SK-N-SH (cell line): ENCODE data around the gene RIN3. TPM values are rescaled to one million over a fixed set of nuclear protein-coding genes. Genes with fewer than 3 reads are reported as not detected.

Source experiments
- CTCF ChIA-PET: fragments of 300-600, 350-600 bp; formaldehyde crosslinking; extraction: SDS; loops from one replicate; lab custom pipeline; 2021; lab: Yijun Ruan, JAX
- POLR2A ChIA-PET: fragments of 350-600 bp; sonication (Branson Sonifier 250); formaldehyde crosslinking; extraction: SDS; loops from one replicate; lab custom pipeline; 2020; ENCODE audit warnings: antibody characterized with exemption, inconsistent platforms; lab: Yijun Ruan, JAX
- DNase-seq: peaks from one replicate; pipeline ENCODE4 v3.0.0; 2012
- H2AFZ ChIP-seq: fragments of 200-600 bp; sonication (generic); 2 replicates; pipeline ENCODE4 v1.8.1; 2016; ENCODE audit warnings: antibody characterized with exemption, mild to moderate bottlenecking, low read depth
- H3F3A ChIP-seq: fragments of 200-600 bp; sonication (generic); replicated peaks from 2 replicates; pipeline ENCODE3; 2016; ENCODE audit warnings: antibody characterized with exemption, mild to moderate bottlenecking; ENCODE audit not compliant: insufficient read depth
- H3K27ac ChIP-seq, 2 experiments: fragments of 200-500 bp in 1 of 2; fragments of 200-600 bp in 1 of 2; sonication (Bioruptor generic) in 1 of 2; sonication (generic), shearing (Covaris generic) in 1 of 2; 2 replicates each; pipeline versions ENCODE4 v1.5.1 to v1.6.1; 2014 to 2016; ENCODE audit warnings: low read depth in 2 of 2, inconsistent platforms in 1 of 2, low read length in 1 of 2, mild to moderate bottlenecking in 1 of 2, mixed read lengths in 1 of 2
- H3K27me3 ChIP-seq: fragments of 200-600 bp; sonication (generic), shearing (Covaris generic); 2 replicates; pipeline ENCODE4 v1.6.1; 2016; ENCODE audit warnings: mixed run types; ENCODE audit not compliant: insufficient read depth
- H3K36me3 ChIP-seq, 2 experiments: fragments of 200-500 bp in 1 of 2; fragments of 200-600 bp in 1 of 2; sonication (Bioruptor generic) in 1 of 2; sonication (generic) in 1 of 2; replicated peaks in 1 of 2; 2 replicates each; pipeline versions ENCODE3 to v1.5.1; 2014 to 2016; ENCODE audit warnings: low read length in 1 of 2, mild to moderate bottlenecking in 1 of 2; ENCODE audit not compliant: insufficient read depth in 2 of 2, control insufficient read depth in 1 of 2
- H3K4me1 ChIP-seq, 2 experiments: fragments of 200-500 bp in 1 of 2; fragments of 200-600 bp in 1 of 2; sonication (Bioruptor generic) in 1 of 2; sonication (generic), shearing (Covaris generic) in 1 of 2; 2 replicates each; pipeline versions ENCODE4 v1.5.1 to v1.6.1; 2014 to 2016; ENCODE audit warnings: low read depth in 1 of 2, low read length in 1 of 2, mixed run types in 1 of 2; ENCODE audit not compliant: insufficient read depth in 2 of 2, control insufficient read depth in 1 of 2
- H3K4me2 ChIP-seq: fragments of 200-600 bp; sonication (generic), shearing (Covaris generic); 2 replicates; pipeline ENCODE4 v1.6.1; 2017; ENCODE audit warnings: mixed run types
- H3K4me3 ChIP-seq, 2 experiments: fragments of 200-500 bp in 1 of 2; fragments of 200-600 bp in 1 of 2; sonication (Bioruptor generic) in 1 of 2; sonication (generic), shearing (Covaris generic) in 1 of 2; 2 replicates each; pipeline versions ENCODE4 v1.5.1 to v1.8.1; 2014 to 2016; ENCODE audit warnings: low read depth in 2 of 2, inconsistent platforms in 1 of 2, low read length in 1 of 2, mild to moderate bottlenecking in 1 of 2, mixed read lengths in 1 of 2, moderate library complexity in 1 of 2
- H3K79me2 ChIP-seq: fragments of 200-600 bp; sonication (generic); 2 replicates; pipeline ENCODE4 v1.8.1; 2017; ENCODE audit warnings: mild to moderate bottlenecking; ENCODE audit not compliant: insufficient read depth
- H3K9ac ChIP-seq: fragments of 200-600 bp; sonication (generic); 2 replicates; pipeline ENCODE4 v1.6.1; 2017; ENCODE audit warnings: mixed run types
- H3K9me2 ChIP-seq: fragments of 200-600 bp; sonication (generic); 2 replicates; pipeline ENCODE4 v1.6.1; 2017; ENCODE audit warnings: mixed run types
- H3K9me3 ChIP-seq: fragments of 200-600 bp; sonication (generic); 2 replicates; pipeline ENCODE4 v1.6.1; 2017; ENCODE audit warnings: mixed run types, mild to moderate bottlenecking, moderate library complexity
- H4K20me1 ChIP-seq: fragments of 200-600 bp; sonication (generic); 2 replicates; pipeline ENCODE4 v1.6.1; 2017; ENCODE audit warnings: mild to moderate bottlenecking, mixed run types; ENCODE audit not compliant: insufficient read depth
- CHD2 ChIP-seq: fragments of 150-350 bp; IDR thresholded peaks from 2 replicates; pipeline ENCODE4 v1.6.1; 2018; ENCODE audit warnings: low read length; ENCODE audit not compliant: partially characterized antibody
- EZH2phosphoT487 ChIP-seq: fragments of 200-600 bp; sonication (generic); IDR thresholded peaks from 2 replicates; pipeline ENCODE4 v1.6.1; 2017; ENCODE audit warnings: low read depth, mixed run types, mild to moderate bottlenecking, antibody characterized with exemption, moderate library complexity, borderline replicate concordance
- FOXM1 ChIP-seq: IDR thresholded peaks from 2 replicates; pipeline ENCODE4 v1.4.0; 2012; ENCODE audit warnings: low read depth, mild to moderate bottlenecking
- GABPA ChIP-seq: IDR thresholded peaks from 2 replicates; pipeline ENCODE4 v1.4.0; 2012; ENCODE audit warnings: low read depth, mild to moderate bottlenecking
- IRF3 ChIP-seq: fragments of 150-350 bp; IDR thresholded peaks from 2 replicates; pipeline ENCODE4 v1.6.1; 2016; ENCODE audit warnings: mild to moderate bottlenecking, low read depth, low read length
- JUND ChIP-seq: IDR thresholded peaks from 2 replicates; pipeline ENCODE4 v1.4.0; 2012
- NFIC ChIP-seq: IDR thresholded peaks from 2 replicates; pipeline ENCODE4 v1.4.0; 2012; ENCODE audit warnings: borderline replicate concordance
- NRF1 ChIP-seq: IDR thresholded peaks from 2 replicates; pipeline ENCODE4 v1.6.1; 2012; ENCODE audit warnings: low read depth, mild to moderate bottlenecking, low read length
- PBX3 ChIP-seq: IDR thresholded peaks from 2 replicates; pipeline ENCODE4; 2012
- RFX5 ChIP-seq: IDR thresholded peaks from 2 replicates; pipeline ENCODE4 v1.6.1; 2012; ENCODE audit warnings: mild to moderate bottlenecking, improper control_type of control experiment, low read length
- RXRA ChIP-seq: IDR thresholded peaks from 2 replicates; pipeline ENCODE4 v1.4.0; 2012; ENCODE audit warnings: low read depth, mild to moderate bottlenecking, borderline replicate concordance
- SIN3A ChIP-seq: IDR thresholded peaks from 2 replicates; pipeline ENCODE4 v1.6.1; 2012; ENCODE audit warnings: low read depth, mild to moderate bottlenecking, low read length, moderate library complexity, borderline replicate concordance
- TCF12 ChIP-seq: IDR thresholded peaks from 2 replicates; pipeline ENCODE4 v1.4.0; 2012
- TEAD4 ChIP-seq: IDR thresholded peaks from 2 replicates; pipeline ENCODE4 v1.4.0; 2012; ENCODE audit warnings: mild to moderate bottlenecking, borderline replicate concordance; ENCODE audit not compliant: insufficient read depth
- WGBS: methylation state at CpG from one replicate; pipeline ENCODE4 v1.1.6; 2017; ENCODE audit warnings: low lambda C conversion rate; 5-methylcytosine and 5-hydroxymethylcytosine counted together
- polyA plus RNA-seq, 3 experiments: library from polyadenylated mRNA; depleted of rRNA; stranded (reverse); fragments of >200 nt; gene quantifications; 2 replicates each; pipeline ENCODE4 v1.2.3, GENCODE V29; 2012
- TF ChIP-seq, protein P1 (sequence below): IDR thresholded peaks from 2 replicates; pipeline ENCODE4 v1.6.1; 2012; ENCODE audit warnings: mild to moderate bottlenecking, low read depth, low read length, moderate library complexity

The RIN3 gene
- polyA plus RNA-seq, 1 of the 3 experiments (the other 2 are of a cell fraction), result 12.4 TPM

DNA sequence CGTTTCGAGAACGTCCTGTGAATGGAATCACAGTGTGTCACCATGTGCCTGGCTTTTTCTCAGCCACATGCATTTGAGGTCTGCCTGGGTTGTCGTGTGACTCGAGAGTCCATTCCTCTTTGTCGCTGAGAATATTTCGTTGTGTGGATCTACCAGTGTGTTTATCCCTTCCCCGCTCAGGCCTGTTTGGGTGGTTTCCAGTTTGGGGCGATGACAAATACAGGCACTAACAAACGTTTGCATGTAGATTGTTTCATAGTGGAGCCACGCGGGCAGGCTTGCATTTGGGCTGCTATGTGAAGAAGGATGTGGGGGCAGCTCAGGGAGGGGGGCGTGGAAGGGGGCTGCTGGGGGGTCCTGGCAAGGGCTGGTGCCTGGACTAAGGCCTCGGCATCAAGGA lies 14.1 kb downstream of the RIN3 start:
- ChIA-PET POLR2A (no interaction called here), CTCF (no interaction called here)
- H3K36me3 ChIP-seq, result no peaks in the 10 kb centered on the region
- no peak overlapping the region for H3K4me3 ChIP-seq
- H2AFZ ChIP-seq, result no peak overlapping the region
- no peak overlapping the region for H3K4me2 ChIP-seq
- no peak overlapping the region for H3K9ac ChIP-seq
- 63% methylated on average over 14 of the region's 14 CpGs for whole genome bisulfite sequencing
- peaks cover 0 to 8% of the 10 kb centered on the region in 2 experiments; a peak in 1 of 4 replicates for H3K4me1 ChIP-seq
- H3K9me2 ChIP-seq, result no peaks in the 10 kb centered on the region
- no peaks in the 10 kb centered on the region for H3K9me3 ChIP-seq
- H4K20me1 ChIP-seq, result 0 out of 2 replicates have a peak, but pooled peaks cover 5% of the 10 kb centered on the region
- no peak for DNase-seq
- no peak for TF ChIP-seq TCF12
- TF ChIP-seq NRF1, result no peak
- TF ChIP-seq CHD2, result no peak
- no peak for TF ChIP-seq PBX3
- no peak for TF ChIP-seq GABPA
- no peak for TF ChIP-seq NFIC
- no peak for TF ChIP-seq RFX5
- no peak for TF ChIP-seq JUND
- TF ChIP-seq TEAD4, result no peak
- no peak for TF ChIP-seq RXRA
- TF ChIP-seq FOXM1, result no peak
- TF ChIP-seq EZH2phosphoT487, result no peak
- TF ChIP-seq SIN3A, result no peak
- TF ChIP-seq IRF3, result no peak
- TF ChIP-seq, protein P1, sequence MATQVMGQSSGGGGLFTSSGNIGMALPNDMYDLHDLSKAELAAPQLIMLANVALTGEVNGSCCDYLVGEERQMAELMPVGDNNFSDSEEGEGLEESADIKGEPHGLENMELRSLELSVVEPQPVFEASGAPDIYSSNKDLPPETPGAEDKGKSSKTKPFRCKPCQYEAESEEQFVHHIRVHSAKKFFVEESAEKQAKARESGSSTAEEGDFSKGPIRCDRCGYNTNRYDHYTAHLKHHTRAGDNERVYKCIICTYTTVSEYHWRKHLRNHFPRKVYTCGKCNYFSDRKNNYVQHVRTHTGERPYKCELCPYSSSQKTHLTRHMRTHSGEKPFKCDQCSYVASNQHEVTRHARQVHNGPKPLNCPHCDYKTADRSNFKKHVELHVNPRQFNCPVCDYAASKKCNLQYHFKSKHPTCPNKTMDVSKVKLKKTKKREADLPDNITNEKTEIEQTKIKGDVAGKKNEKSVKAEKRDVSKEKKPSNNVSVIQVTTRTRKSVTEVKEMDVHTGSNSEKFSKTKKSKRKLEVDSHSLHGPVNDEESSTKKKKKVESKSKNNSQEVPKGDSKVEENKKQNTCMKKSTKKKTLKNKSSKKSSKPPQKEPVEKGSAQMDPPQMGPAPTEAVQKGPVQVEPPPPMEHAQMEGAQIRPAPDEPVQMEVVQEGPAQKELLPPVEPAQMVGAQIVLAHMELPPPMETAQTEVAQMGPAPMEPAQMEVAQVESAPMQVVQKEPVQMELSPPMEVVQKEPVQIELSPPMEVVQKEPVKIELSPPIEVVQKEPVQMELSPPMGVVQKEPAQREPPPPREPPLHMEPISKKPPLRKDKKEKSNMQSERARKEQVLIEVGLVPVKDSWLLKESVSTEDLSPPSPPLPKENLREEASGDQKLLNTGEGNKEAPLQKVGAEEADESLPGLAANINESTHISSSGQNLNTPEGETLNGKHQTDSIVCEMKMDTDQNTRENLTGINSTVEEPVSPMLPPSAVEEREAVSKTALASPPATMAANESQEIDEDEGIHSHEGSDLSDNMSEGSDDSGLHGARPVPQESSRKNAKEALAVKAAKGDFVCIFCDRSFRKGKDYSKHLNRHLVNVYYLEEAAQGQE, result no peak
- H3F3A ChIP-seq, result no peaks in the 10 kb centered on the region
- H3K79me2 ChIP-seq, result peaks cover 86% of the 10 kb centered on the region
- no peaks in the 10 kb centered on the region for H3K27me3 ChIP-seq
- no peak overlapping the region for H3K27ac ChIP-seq
